HCT116 (cell line): Measurements from ENCODE around the gene CCDC134. TPM values are rescaled to one million over a fixed set of nuclear protein-coding genes. Genes with fewer than 3 reads are reported as not detected.

Source experiments
- ATAC-seq: fragments of 200-7000 bp; cut with Tn5 transposase; 2 replicates; pipeline ENCODE4 v1.9.1; 2020; ENCODE audit warnings: mild to moderate bottlenecking, moderate library complexity
- BruUV-seq: library from RNA; stranded (reverse); fragments of 400-500 nt; replicated peaks from 2 replicates; lab custom pipeline; 2021; lab: Mats Ljungman, UMichigan
- CTCF ChIA-PET: fragments of 300-600 bp; sonication (Branson Sonifier 250); formaldehyde crosslinking; loops from one replicate; lab custom pipeline; 2021; ENCODE audit warnings: antibody characterized with exemption; lab: Charles Lee
- POLR2A ChIA-PET: fragments of 300-600, 350-600 bp; sonication (Branson Sonifier 250); formaldehyde crosslinking; loops from one replicate; lab custom pipeline; 2021; ENCODE audit warnings: antibody characterized with exemption; lab: Charles Lee
- RAD21 ChIA-PET, 2 experiments: fragments of 300-600 bp; sonication (Branson Sonifier 250); formaldehyde crosslinking; loops; one replicate each; lab custom pipeline; 2023; ENCODE audit warnings: low total read pairs in 2 of 2; ENCODE audit not compliant: uncharacterized antibody in 2 of 2, unreplicated experiment in 2 of 2, low non-redundant PET in 1 of 2; lab: Charles Lee
- DNase-seq: peaks from one replicate; pipeline ENCODE4 v3.0.0-alpha.2; 2010; ENCODE audit warnings: low read depth, low spot score
- H2AFZ ChIP-seq: fragments of 200-600 bp; shearing (Covaris generic), sonication (generic); 2 replicates; pipeline ENCODE4 v1.6.1; 2017; ENCODE audit warnings: low read depth, mixed run types, mixed read lengths, antibody characterized with exemption, low read length; ENCODE audit not compliant: poor library complexity, severe bottlenecking
- H3K27ac ChIP-seq: 2 replicates; pipeline ENCODE4 v1.5.1; 2012; ENCODE audit warnings: low read depth, low read length
- H3K27me3 ChIP-seq: fragments of 200-600 bp; sonication (generic); 2 replicates; pipeline ENCODE4 v1.6.1; 2016; ENCODE audit warnings: mixed run types, low read length, mixed read lengths; ENCODE audit not compliant: insufficient read depth
- H3K36me3 ChIP-seq, 2 experiments: fragments of 200-500 bp in 1 of 2; fragments of 200-600 bp in 1 of 2; sonication (Bioruptor generic) in 1 of 2; sonication (generic) in 1 of 2; 2 replicates each; pipeline versions ENCODE4 v1.5.1 to v1.6.1; 2014 to 2016; ENCODE audit warnings: low read length in 2 of 2, inconsistent platforms in 1 of 2, mixed read lengths in 1 of 2, mixed run types in 1 of 2; ENCODE audit not compliant: insufficient read depth in 2 of 2, control insufficient read depth in 1 of 2
- H3K4me1 ChIP-seq, 2 experiments: fragments of 200-600 bp in 1 of 2; sonication (generic) in 1 of 2; 2 replicates each; pipeline versions ENCODE4 v1.5.1 to v1.6.1; 2012 to 2017; ENCODE audit warnings: low read length in 2 of 2, inconsistent platforms in 1 of 2, mild to moderate bottlenecking in 1 of 2, mixed read lengths in 1 of 2, mixed run types in 1 of 2, moderate library complexity in 1 of 2; ENCODE audit not compliant: insufficient read depth in 2 of 2, control insufficient read depth in 1 of 2
- H3K4me2 ChIP-seq: fragments of 200-600 bp; sonication (generic); 2 replicates; pipeline ENCODE4 v1.6.1; 2017; ENCODE audit warnings: mixed run types, low read length, mixed read lengths
- H3K4me3 ChIP-seq, 2 experiments: fragments of 200-600 bp in 1 of 2; sonication (generic) in 1 of 2; replicated peaks in 1 of 2; 2 replicates each; pipeline ENCODE4 v1.5.1; 2011 to 2016; ENCODE audit warnings: low read length in 2 of 2, control low read depth in 1 of 2, low read depth in 1 of 2, mild to moderate bottlenecking in 1 of 2, mixed read lengths in 1 of 2, mixed run types in 1 of 2
- H3K79me2 ChIP-seq: fragments of 200-600 bp; sonication (generic); 2 replicates; pipeline ENCODE4 v1.6.1; 2017; ENCODE audit warnings: mild to moderate bottlenecking, mixed run types, low read length, moderate library complexity, mixed read lengths; ENCODE audit not compliant: insufficient read depth
- H3K9ac ChIP-seq: fragments of 200-600 bp; sonication (generic); 2 replicates; pipeline ENCODE4 v1.6.1; 2016; ENCODE audit warnings: low read length, mixed read lengths
- H3K9me2 ChIP-seq: fragments of 200-600 bp; sonication (generic), shearing (Covaris generic); 2 replicates; pipeline ENCODE4 v1.6.1; 2017; ENCODE audit warnings: mixed run types, mild to moderate bottlenecking, moderate library complexity; ENCODE audit not compliant: insufficient read depth
- H3K9me3 ChIP-seq, 2 experiments: fragments of 200-500 bp in 1 of 2; fragments of 200-600 bp in 1 of 2; sonication (Bioruptor generic) in 1 of 2; sonication (generic) in 1 of 2; 2 replicates each; pipeline ENCODE4 v1.6.1; 2014 to 2017; ENCODE audit warnings: low read length in 2 of 2, mixed read lengths in 2 of 2, inconsistent platforms in 1 of 2, low read depth in 1 of 2, mild to moderate bottlenecking in 1 of 2, mixed run types in 1 of 2, moderate library complexity in 1 of 2; ENCODE audit not compliant: control insufficient read depth in 1 of 2, insufficient read depth in 1 of 2
- H4K20me1 ChIP-seq: fragments of 200-600 bp; sonication (generic), shearing (Covaris generic); 2 replicates; pipeline ENCODE4 v1.6.1; 2017; ENCODE audit warnings: mixed run types, mild to moderate bottlenecking, moderate library complexity; ENCODE audit not compliant: insufficient read depth
- CEBPB ChIP-seq: IDR thresholded peaks from 2 replicates; pipeline ENCODE4 v1.6.1; 2012; ENCODE audit warnings: low read depth
- CTCF ChIP-seq, 3 experiments: fragments of 200-600 bp in 1 of 3; sonication (generic) in 1 of 3; IDR thresholded peaks in 2 of 3; conservative IDR thresholded peaks in 1 of 3; 2 replicates each; pipeline ENCODE4 v1.5.1; 2012 to 2017; ENCODE audit warnings: low read depth in 2 of 3, low read length in 2 of 3, antibody characterized with exemption in 1 of 3, borderline replicate concordance in 1 of 3, control low read depth in 1 of 3, mild to moderate bottlenecking in 1 of 3, mixed read lengths in 1 of 3, mixed run types in 1 of 3, moderate library complexity in 1 of 3; ENCODE audit not compliant: insufficient read depth in 1 of 3
- ELF1 ChIP-seq: IDR thresholded peaks from 2 replicates; pipeline ENCODE4 v1.6.1; 2012; ENCODE audit warnings: low read depth, borderline replicate concordance
- EZH2 ChIP-seq: fragments of 200-600 bp; sonication (generic); IDR thresholded peaks from 2 replicates; pipeline ENCODE4 v1.6.1; 2017; ENCODE audit warnings: antibody characterized with exemption, mixed run types
- FOSL1 ChIP-seq: IDR thresholded peaks from 2 replicates; pipeline ENCODE4 v1.6.1; 2012; ENCODE audit warnings: low read depth
- JUND ChIP-seq: IDR thresholded peaks from 2 replicates; pipeline ENCODE4 v1.6.1; 2012
- MAX ChIP-seq: IDR thresholded peaks from 2 replicates; pipeline ENCODE4 v1.6.1; 2012
- POLR2A ChIP-seq: IDR thresholded peaks from 2 replicates; pipeline ENCODE4 v1.7.0; 2011; ENCODE audit warnings: borderline replicate concordance; ENCODE audit not compliant: insufficient read depth, insufficient read length; ENCODE audit errors: extremely low read depth
- REST ChIP-seq: IDR thresholded peaks from 2 replicates; pipeline ENCODE4 v1.6.1; 2012; ENCODE audit warnings: low read depth
- SIN3A ChIP-seq: IDR thresholded peaks from 2 replicates; pipeline ENCODE4 v1.6.1; 2012; ENCODE audit warnings: low read depth
- SP1 ChIP-seq: IDR thresholded peaks from 2 replicates; pipeline ENCODE4 v1.6.1; 2012; ENCODE audit warnings: low read depth
- TCF7L2 ChIP-seq: IDR thresholded peaks from 2 replicates; pipeline ENCODE4 v1.7.0; 2011; ENCODE audit warnings: borderline replicate concordance, inconsistent platforms; ENCODE audit not compliant: insufficient read depth, insufficient read length; ENCODE audit errors: extremely low read depth
- ZFX ChIP-seq: fragments of 450-650 bp; IDR thresholded peaks from 2 replicates; pipeline ENCODE4 v1.6.1; 2017
- intact Hi-C: fragments of 100-400 bp; cut with micrococcal nuclease; formaldehyde crosslinking; loops from 2 replicates; pipeline ENCODE4 v1.10.0; 2022
- total RNA-seq: library from RNA; stranded (reverse); gene quantifications from one replicate; pipeline ENCODE4 v1.2.1, GENCODE V29; 2021; ENCODE audit not compliant: unreplicated experiment
- TF ChIP-seq, protein P1 (sequence below): IDR thresholded peaks from 2 replicates; pipeline ENCODE4 v1.6.1; 2012
- TF ChIP-seq, protein P2 (sequence below): IDR thresholded peaks from 2 replicates; pipeline ENCODE4 v1.6.1; 2011; ENCODE audit warnings: mild to moderate bottlenecking, low read length, moderate library complexity; ENCODE audit not compliant: insufficient replicate concordance; ENCODE audit errors: extremely low read depth

CCDC134 gene
- total RNA-seq, 1 experiment from 2014 or later, result 15.8 TPM

DNA sequence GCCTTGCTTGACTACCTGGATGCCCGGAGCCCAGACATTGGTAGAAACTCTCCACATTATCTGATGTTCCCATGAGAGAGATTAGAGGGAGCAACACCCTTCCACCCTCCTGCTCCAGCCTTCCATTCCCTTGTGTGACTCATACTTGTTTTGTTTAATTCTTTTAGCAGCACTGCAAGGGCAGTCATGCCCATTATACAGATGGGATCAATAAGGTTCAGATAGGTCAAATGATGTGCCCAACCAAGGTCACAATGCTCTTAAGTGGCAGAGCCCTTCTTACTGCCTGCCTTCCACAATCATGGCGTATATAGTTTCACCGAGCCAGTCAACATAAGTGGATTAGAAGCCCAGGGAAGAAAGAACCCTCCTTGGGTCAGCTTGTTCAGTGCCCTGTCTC lies 6.6 kb upstream of the CCDC134 start:
- TF ChIP-seq, protein P1, sequence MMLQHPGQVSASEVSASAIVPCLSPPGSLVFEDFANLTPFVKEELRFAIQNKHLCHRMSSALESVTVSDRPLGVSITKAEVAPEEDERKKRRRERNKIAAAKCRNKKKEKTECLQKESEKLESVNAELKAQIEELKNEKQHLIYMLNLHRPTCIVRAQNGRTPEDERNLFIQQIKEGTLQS, result no peak
- no peak for TF ChIP-seq CTCF (IDR thresholded peaks at IDR 0.05 in 2 of 3, conservative IDR thresholded peaks at IDR 0.05 in 1 of 3; ENCODE audit: borderline replicate concordance in 1 of 3, insufficient read depth in 1 of 3, low read depth in 2 of 3, low read length in 2 of 3)
- no peak for TF ChIP-seq CEBPB
- TF ChIP-seq JUND, result no peak
- TF ChIP-seq ELF1, result no peak
- no peak for TF ChIP-seq REST
- TF ChIP-seq FOSL1, result no peak
- no peak for TF ChIP-seq SIN3A
- TF ChIP-seq TCF7L2, result no peak
- TF ChIP-seq, protein P2, sequence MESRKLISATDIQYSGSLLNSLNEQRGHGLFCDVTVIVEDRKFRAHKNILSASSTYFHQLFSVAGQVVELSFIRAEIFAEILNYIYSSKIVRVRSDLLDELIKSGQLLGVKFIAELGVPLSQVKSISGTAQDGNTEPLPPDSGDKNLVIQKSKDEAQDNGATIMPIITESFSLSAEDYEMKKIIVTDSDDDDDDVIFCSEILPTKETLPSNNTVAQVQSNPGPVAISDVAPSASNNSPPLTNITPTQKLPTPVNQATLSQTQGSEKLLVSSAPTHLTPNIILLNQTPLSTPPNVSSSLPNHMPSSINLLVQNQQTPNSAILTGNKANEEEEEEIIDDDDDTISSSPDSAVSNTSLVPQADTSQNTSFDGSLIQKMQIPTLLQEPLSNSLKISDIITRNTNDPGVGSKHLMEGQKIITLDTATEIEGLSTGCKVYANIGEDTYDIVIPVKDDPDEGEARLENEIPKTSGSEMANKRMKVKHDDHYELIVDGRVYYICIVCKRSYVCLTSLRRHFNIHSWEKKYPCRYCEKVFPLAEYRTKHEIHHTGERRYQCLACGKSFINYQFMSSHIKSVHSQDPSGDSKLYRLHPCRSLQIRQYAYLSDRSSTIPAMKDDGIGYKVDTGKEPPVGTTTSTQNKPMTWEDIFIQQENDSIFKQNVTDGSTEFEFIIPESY, result no peak
- TF ChIP-seq MAX, result no peak
- TF ChIP-seq SP1, result no peak
- TF ChIP-seq ZFX, result no peak
- TF ChIP-seq EZH2, result no peak
- TF ChIP-seq POLR2A, result no peak
- Histone ChIP-seq H3K4me2 (no peak overlapping the region), H3K9me2 (no peaks in the 10 kb centered on the region), H4K20me1 (no peaks in the 10 kb centered on the region), H3K36me3 (no peaks in the 10 kb centered on the region), H2AFZ (no peak overlapping the region), H3K4me3 (no peak overlapping the region), H3K9ac (no peak overlapping the region), H3K79me2 (no peaks in the 10 kb centered on the region), H3K9me3 (no peaks in the 10 kb centered on the region), H3K4me1 (no peaks in the 10 kb centered on the region), H3K27me3 (no peaks in the 10 kb centered on the region), H3K27ac (no peak overlapping the region)
- no TSS peak for BruUV-seq
- intact Hi-C loops, result no loop called here
- DNase-seq (no peak), ATAC-seq (no peak)
- ChIA-PET CTCF (no interaction called here), RAD21 (no interaction called here), POLR2A (no interaction called here)
